ENCODE measurements around the gene SGSM2. TPM values are rescaled to one million over a fixed set of nuclear protein-coding genes. Genes with fewer than 3 reads are reported as not detected.
A peak's percentile ranks its signal among the peaks of the same experiment; 100 is the strongest.

Gene SGSM2
- total and polyA plus RNA-seq, 10 donors = 30.7 to 90.4 (median 69.6) TPM

GRCh38 chr17:2388020-2388682 is 50.9 kb downstream of the SGSM2 start:
- intact Hi-C loops (cut with DNase I; ENCODE audit: low total_unique reads) = no loop called here
- no peak for DNase-seq
- Histone ChIP-seq H3K27me3 (replicated peaks in 1 of 7) (no peaks in the 10 kb centered on the region), H3K4me1 (peaks cover 18 to 77% (median 33%) of the 10 kb centered on the region in 6 donors), H3K27ac (no peak overlapping the region), H3K9me3 (no peaks in the 10 kb centered on the region), H3K4me3 (no peak overlapping the region), H3K36me3 (peaks cover 4 to 55% (median 28%) of the 10 kb centered on the region in 6 donors)
- WGBS, 5 donors = 92 to 94% (median 93%) methylated on average over 20 to 21 of the region's 21 CpGs
- peak in 1 of 3 donors; percentile 50 for TF ChIP-seq POLR2AphosphoS5 (IDR thresholded peaks at IDR 0.05)
- no peak for TF ChIP-seq POLR2A (IDR thresholded peaks at IDR 0.05)
- no peak for TF ChIP-seq CTCF (IDR thresholded peaks at IDR 0.05 in 8 of 11, conservative IDR thresholded peaks at IDR 0.05 in 3 of 11)

- intact Hi-C loops (cut with DNase I; ENCODE audit: low total_unique reads) = no loop called here
- Histone ChIP-seq H3K9me3 (no peaks in the 10 kb centered on the region), H3K27ac (no peak overlapping the region), H3K4me1 (peaks cover 18 to 72% (median 30%) of the 10 kb centered on the region in 6 donors), H3K27me3 (replicated peaks in 1 of 7) (no peaks in the 10 kb centered on the region), H3K36me3 (peaks cover 4 to 55% (median 28%) of the 10 kb centered on the region in 6 donors), H3K4me3 (no peak overlapping the region)
- 92 to 94% (median 93%) methylated on average over 15 of the region's 15 CpGs for WGBS, 5 donors
- peak in 1 of 3 donors; percentile 39 for TF ChIP-seq POLR2AphosphoS5 (IDR thresholded peaks at IDR 0.05)
- no peak for TF ChIP-seq POLR2A (IDR thresholded peaks at IDR 0.05)
- no peak for DNase-seq
These were observed 51.4 kb downstream of the SGSM2 start for GRCh38 chr17:2388683-2389055.

- 82 to 90% (median 87%) methylated on average over 12 of the region's 12 CpGs for WGBS, 5 donors
- intact Hi-C loops (cut with DNase I; ENCODE audit: low total_unique reads) = no loop called here
- Histone ChIP-seq H3K4me3 (peak overlapping the region in 1 of 8 donors; percentile 97), H3K4me1 (peaks cover 30 to 74% (median 43%) of the 10 kb centered on the region in 6 donors), H3K9me3 (no peaks in the 10 kb centered on the region), H3K36me3 (peaks cover 4 to 53% (median 28%) of the 10 kb centered on the region in 6 donors), H3K27ac (peak overlapping the region in 7 of 8 donors; percentile 97 to 100 (median 99)), H3K27me3 (replicated peaks in 1 of 7) (no peaks in the 10 kb centered on the region)
- TF ChIP-seq POLR2A (IDR thresholded peaks at IDR 0.05) (no peak), POLR2AphosphoS5 (IDR thresholded peaks at IDR 0.05) (no peak), CTCF (IDR thresholded peaks at IDR 0.05 in 8 of 11, conservative IDR thresholded peaks at IDR 0.05 in 3 of 11) (no peak)
- DNase-seq = no peak
These were observed 53.0 kb downstream of the SGSM2 start for GRCh38 chr17:2390199-2390836.

- H3K4me3 ChIP-seq = peak overlapping the region in 7 of 8 donors; percentile 73 to 98 (median 97)
- DNase-seq = peak; percentile 86
- peaks cover 44 to 79% (median 54%) of the 10 kb centered on the region in 6 donors for H3K4me1 ChIP-seq
- no peaks in the 10 kb centered on the region for H3K9me3 ChIP-seq
- TF ChIP-seq POLR2AphosphoS5 (IDR thresholded peaks at IDR 0.05) (peak in 1 of 3 donors; percentile 4), CTCF (IDR thresholded peaks at IDR 0.05 in 8 of 11, conservative IDR thresholded peaks at IDR 0.05 in 3 of 11) (no peak), POLR2A (IDR thresholded peaks at IDR 0.05) (no peak)
- H3K27me3 ChIP-seq (replicated peaks in 1 of 7) = no peaks in the 10 kb centered on the region
- intact Hi-C loops (cut with DNase I; ENCODE audit: low total_unique reads) = no loop called here
- H3K36me3 ChIP-seq = peaks cover 4 to 42% (median 16%) of the 10 kb centered on the region in 6 donors
- H3K27ac ChIP-seq = peak overlapping the region; percentile 76 to 100 (median 98)
- WGBS, 5 donors = 41 to 58% (median 49%) methylated on average over 18 of the region's 18 CpGs
These were observed 54.4 kb downstream of the SGSM2 start for GRCh38 chr17:2391597-2392251.
